Tracheal epithelial cell (primary cell): ENCODE data around the gene CYP4B1. TPM values are rescaled to one million over a fixed set of nuclear protein-coding genes. Genes with fewer than 3 reads are reported as not detected.

Experiments
- total RNA-seq: library from RNA; depleted of rRNA; stranded (reverse); fragments of >200 nt; gene quantifications from 2 replicates; pipeline ENCODE4 v1.2.1, GENCODE V29; 2014

Gene CYP4B1
- total RNA-seq, result 0.72 TPM in 1 of 2 replicates, not detected in the other

GRCh38 chr1:46798810-46799209 lies at the start of gene CYP4B1:
Gene CYP4B1 (plus strand): TSS chr1:46799046. CDS start chr1:46799082, 36 bp downstream.

Other genes with a start within 250 kb of the CYP4B1 start
- gene KNCN, start 247.4 kb upstream of the CYP4B1 start, total RNA-seq, result not detected in 2 replicates
- gene MKNK1, start 194.8 kb upstream of the CYP4B1 start, total RNA-seq, result 8.1 and 10.4 TPM in 2 replicates
- 6.5 and 7.2 TPM in 2 replicates for gene MOB3C, start 182.2 kb upstream of the CYP4B1 start, total RNA-seq
- gene ATPAF1, start 130.7 kb upstream of the CYP4B1 start, total RNA-seq, result 34.2 and 39.9 TPM in 2 replicates
- gene TEX38, start 127.2 kb upstream of the CYP4B1 start, total RNA-seq, result not detected in 2 replicates
- gene EFCAB14, start 79.9 kb upstream of the CYP4B1 start, total RNA-seq, result 40.7 and 71.2 TPM in 2 replicates
- gene CYP4A11, start 142.4 kb downstream of the CYP4B1 start, total RNA-seq, result not detected in 2 replicates
- gene CYP4X1, start 224.6 kb downstream of the CYP4B1 start, total RNA-seq, result 0.21 TPM in 1 of 2 replicates, not detected in the other